Right lobe of liver (tissue), 6 donors: ENCODE results near the gene FUCA1. TPM values are rescaled to one million over a fixed set of nuclear protein-coding genes. Genes with fewer than 3 reads are reported as not detected.

ENCODE experiments used
- ATAC-seq, 4 donors: fragments of 200-7000 bp; cut with Tn5 transposase; one replicate each; pipeline ENCODE4 v1.9.1; 2020; ENCODE audit warnings: mild to moderate bottlenecking in 4 of 4, moderate library complexity in 4 of 4
- DNase-seq, 3 donors: peaks; one replicate each; pipeline ENCODE4 v3.0.0-alpha.2; 2020
- H3K27ac ChIP-seq, 3 donors: fragments of 200-600 bp; one replicate each; pipeline ENCODE4 v1.8.0; 2022
- H3K27me3 ChIP-seq, 2 donors: fragments of 200-600 bp; one replicate each; pipeline ENCODE4 v1.8.0; 2022
- H3K36me3 ChIP-seq, 4 donors: fragments of 200-600 bp; sonication (generic) in 1 of 4; one replicate each; pipeline versions ENCODE4 v1.5.1 to v1.8.0; 2017 to 2022; ENCODE audit warnings: control low read depth in 1 of 4
- H3K4me1 ChIP-seq, 4 donors: fragments of 200-600 bp; sonication (generic) in 1 of 4; one replicate each; pipeline versions ENCODE4 v1.5.1 to v1.8.0; 2017 to 2022; ENCODE audit warnings: control low read depth in 1 of 4
- H3K4me3 ChIP-seq, 3 donors: fragments of 200-600 bp; one replicate each; pipeline ENCODE4 v1.8.0; 2022
- H3K9me3 ChIP-seq, 4 donors: fragments of 200-600 bp; sonication (generic) in 1 of 4; one replicate each; pipeline versions ENCODE4 v1.5.1 to v1.8.0; 2017 to 2022; ENCODE audit warnings: control low read depth in 1 of 4
- POLR2A ChIP-seq: fragments of 450-650 bp; IDR thresholded peaks from one replicate; pipeline ENCODE4 v1.6.1; 2017; ENCODE audit warnings: antibody characterized with exemption, mild to moderate bottlenecking
- WGBS: methylation state at CpG from one replicate; pipeline ENCODE4 v1.1.6; 2018; ENCODE audit warnings: low coverage, low lambda C conversion rate; ENCODE audit not compliant: insufficient coverage; ENCODE audit errors: missing lambda C conversion rate; 5-methylcytosine and 5-hydroxymethylcytosine counted together
- intact Hi-C, 2 donors: fragments of 100-400 bp; cut with DNase I; formaldehyde crosslinking; loops; one replicate each; pipeline versions ENCODE4 v1.11.2 to v1.14.1; 2022
- total RNA-seq, 6 experiments: library from RNA; depleted of rRNA in 2 of 6; stranded (reverse); fragments of >200 nt in 2 of 6; fragmentation: NEBNext Ultra II Directional in 3 of 6; extraction: Animal tissue kit (Norgen Biotek cat#: 25700) in 3 of 6; gene quantifications; one replicate each; pipeline versions ENCODE4 v1.1.0 to v1.2.4, GENCODE V29; 2016 to 2023
- TF ChIP-seq, protein P1 (sequence below), 4 donors: fragments of 200-600 bp in 3 of 4; fragments of 450-650 bp in 1 of 4; IDR thresholded peaks; one replicate each; pipeline versions ENCODE4 v1.5.1 to v1.8.0; 2016 to 2022; ENCODE audit warnings: antibody characterized with exemption in 4 of 4, mild to moderate bottlenecking in 2 of 4
- donor health status: DM: no; HTN: yes; CAD: no.
- donor health status: DM: no; HTN: no; CAD: no.
- donor health status: DM: no; HTN: no; CAD: no.
- donor health status: DM: no; HTN: yes; CAD: no.
- donor health status: DM: no; HTN: yes; CAD: no.

FUCA1 gene
- total RNA-seq, 6 experiments from 2014 or later, result 37.1 to 54.7 (median 45.1) TPM

DNA sequence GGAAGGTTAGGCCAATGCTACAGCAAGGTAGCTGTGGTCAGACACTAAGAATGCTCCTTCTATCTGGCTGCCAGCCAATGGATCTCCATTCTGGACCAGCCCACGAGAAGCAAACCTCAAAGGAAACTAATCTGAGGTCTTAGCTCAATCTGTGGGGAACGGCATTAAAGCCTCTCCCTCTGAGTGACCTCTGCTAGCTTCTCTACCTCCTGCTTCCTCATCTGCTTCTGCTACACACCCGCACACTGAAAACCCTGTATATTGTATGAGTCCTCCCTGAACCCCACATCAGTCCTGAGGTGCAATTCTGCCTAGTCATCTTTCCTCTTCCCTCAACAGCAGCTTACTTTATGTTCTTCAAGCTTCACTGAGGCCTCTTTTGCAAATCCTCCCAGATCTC, 60.6 kb downstream of the FUCA1 start:
- H3K4me1 ChIP-seq, result peaks cover 0 to 38% (median 13%) of the 10 kb centered on the region in 4 donors
- H3K36me3 ChIP-seq, result peaks cover 0 to 40% (median 8%) of the 10 kb centered on the region in 4 donors
- H3K9me3 ChIP-seq, result no peaks in the 10 kb centered on the region
- ATAC-seq (no peak), DNase-seq (no peak)
- peak overlapping the region in 1 of 3 donors; percentile 5 for H3K27ac ChIP-seq
- H3K27me3 ChIP-seq, result no peaks in the 10 kb centered on the region
- intact Hi-C loops, result loop anchor here in 1 of 2 donors (10.0 kb wide), 1 partner anchor 57 kb away; the partner anchor contains the start of gene FUCA1
- TF ChIP-seq, protein P1, sequence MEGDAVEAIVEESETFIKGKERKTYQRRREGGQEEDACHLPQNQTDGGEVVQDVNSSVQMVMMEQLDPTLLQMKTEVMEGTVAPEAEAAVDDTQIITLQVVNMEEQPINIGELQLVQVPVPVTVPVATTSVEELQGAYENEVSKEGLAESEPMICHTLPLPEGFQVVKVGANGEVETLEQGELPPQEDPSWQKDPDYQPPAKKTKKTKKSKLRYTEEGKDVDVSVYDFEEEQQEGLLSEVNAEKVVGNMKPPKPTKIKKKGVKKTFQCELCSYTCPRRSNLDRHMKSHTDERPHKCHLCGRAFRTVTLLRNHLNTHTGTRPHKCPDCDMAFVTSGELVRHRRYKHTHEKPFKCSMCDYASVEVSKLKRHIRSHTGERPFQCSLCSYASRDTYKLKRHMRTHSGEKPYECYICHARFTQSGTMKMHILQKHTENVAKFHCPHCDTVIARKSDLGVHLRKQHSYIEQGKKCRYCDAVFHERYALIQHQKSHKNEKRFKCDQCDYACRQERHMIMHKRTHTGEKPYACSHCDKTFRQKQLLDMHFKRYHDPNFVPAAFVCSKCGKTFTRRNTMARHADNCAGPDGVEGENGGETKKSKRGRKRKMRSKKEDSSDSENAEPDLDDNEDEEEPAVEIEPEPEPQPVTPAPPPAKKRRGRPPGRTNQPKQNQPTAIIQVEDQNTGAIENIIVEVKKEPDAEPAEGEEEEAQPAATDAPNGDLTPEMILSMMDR (IDR thresholded peaks at IDR 0.05), result no peak
- TF ChIP-seq POLR2A, result no peak
- no peak overlapping the region for H3K4me3 ChIP-seq
- WGBS, result 70% methylated on average over 3 of the region's 3 CpGs

DNA sequence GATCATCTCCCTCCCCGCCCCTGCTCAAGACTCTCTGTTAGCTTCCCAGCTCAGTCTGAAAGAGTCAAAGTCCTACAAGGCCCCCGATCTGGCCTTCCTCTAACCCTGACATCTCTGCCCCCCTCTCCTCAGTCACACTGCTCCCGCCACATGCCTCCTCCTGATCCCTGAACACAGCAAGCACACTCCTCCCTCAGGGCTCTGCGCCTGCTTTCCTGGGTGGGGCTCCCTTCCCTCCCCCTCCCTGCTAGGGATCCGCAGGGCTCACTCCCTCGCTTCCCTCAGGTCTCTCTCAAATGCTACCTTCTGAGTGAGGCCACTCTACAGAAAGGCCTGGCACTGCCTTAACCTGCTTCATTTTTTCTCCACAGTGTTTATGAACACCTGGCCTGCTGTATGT, 61.8 kb downstream of the FUCA1 start:
- Histone ChIP-seq H3K36me3 (peaks cover 0 to 33% (median 8%) of the 10 kb centered on the region in 4 donors), H3K4me3 (no peak overlapping the region), H3K9me3 (no peaks in the 10 kb centered on the region), H3K27me3 (no peaks in the 10 kb centered on the region), H3K27ac (no peak overlapping the region), H3K4me1 (peaks cover 0 to 50% (median 16%) of the 10 kb centered on the region in 4 donors)
- 72% methylated on average over 6 of the region's 6 CpGs for WGBS
- DNase-seq, result no peak
- no peak for TF ChIP-seq POLR2A
- TF ChIP-seq, protein P1 (IDR thresholded peaks at IDR 0.05), result no peak
- ATAC-seq, result no peak
- intact Hi-C loops, result loop anchor here in 1 of 2 donors (10.0 kb wide), 1 partner anchor 59 kb away; the partner anchor contains the start of gene FUCA1

DNA sequence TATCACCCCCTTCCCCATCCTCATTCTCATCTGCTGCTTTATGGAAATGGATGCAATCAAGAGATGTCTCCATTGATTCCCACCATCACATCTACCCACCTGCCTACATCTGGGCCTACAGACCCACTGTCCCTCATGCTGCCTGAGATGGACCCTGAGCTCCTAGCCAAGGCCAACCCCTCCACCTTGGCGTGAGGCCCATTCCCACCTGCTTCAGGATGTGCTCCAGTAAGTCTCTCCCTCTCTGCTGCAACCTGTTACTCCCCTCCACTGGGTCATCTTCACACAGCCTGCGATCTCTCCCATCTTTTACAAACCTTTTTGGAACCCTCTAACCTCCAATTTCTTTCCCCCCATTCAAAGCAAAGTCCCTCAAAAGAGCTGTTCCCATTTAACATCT, 63.1 kb downstream of the FUCA1 start:
- WGBS, result 100% methylated on average over 2 of the region's 2 CpGs
- ATAC-seq, result no peak
- TF ChIP-seq, protein P1 (IDR thresholded peaks at IDR 0.05), result no peak
- no peak for TF ChIP-seq POLR2A
- Histone ChIP-seq H3K36me3 (peaks cover 0 to 33% (median 8%) of the 10 kb centered on the region in 4 donors), H3K4me3 (no peak overlapping the region), H3K27me3 (no peaks in the 10 kb centered on the region), H3K4me1 (peaks cover 0 to 46% (median 13%) of the 10 kb centered on the region in 4 donors), H3K27ac (no peak overlapping the region), H3K9me3 (no peaks in the 10 kb centered on the region)
- intact Hi-C loops, result loop anchor here in 1 of 2 donors (10.0 kb wide), 1 partner anchor 60 kb away; the partner anchor contains the start of gene FUCA1
- DNase-seq, result no peak

DNA sequence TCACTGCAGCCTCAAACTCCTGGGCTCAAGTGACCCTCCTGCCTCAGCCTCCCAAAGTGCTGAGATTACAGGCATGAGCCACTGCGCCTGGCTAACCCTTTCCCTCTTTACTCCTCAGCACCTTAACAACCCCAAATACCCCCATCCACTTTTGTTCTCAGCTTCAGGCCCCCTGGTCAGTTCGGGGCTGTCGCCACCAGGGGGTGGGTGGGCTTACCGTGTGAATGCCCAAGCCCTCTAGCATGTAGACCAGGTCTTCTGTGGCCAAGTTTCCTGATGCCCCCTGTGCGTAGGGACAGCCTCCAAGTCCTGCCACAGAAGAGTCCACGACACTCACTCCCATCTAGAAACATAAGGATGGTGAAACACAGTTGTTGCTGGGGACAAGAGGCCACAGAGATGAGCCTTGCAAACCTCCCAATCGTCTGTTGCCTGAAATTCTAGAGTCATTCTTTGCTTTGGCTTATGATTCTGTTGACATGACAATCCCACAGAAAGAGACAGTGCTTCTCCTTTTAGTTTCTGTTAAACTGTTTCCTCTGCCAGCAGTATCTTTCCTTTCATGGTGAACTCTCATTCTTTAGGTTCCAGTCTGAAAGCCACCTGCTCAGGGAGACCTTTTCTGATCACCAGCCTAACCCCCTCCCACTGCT, 63.8 kb downstream of the FUCA1 start:
- intact Hi-C loops, result loop anchor here in 1 of 2 donors (10.0 kb wide), 1 partner anchor 60 kb away; the partner anchor contains the start of gene FUCA1
- Histone ChIP-seq H3K9me3 (no peaks in the 10 kb centered on the region), H3K4me1 (peaks cover 0 to 44% (median 11%) of the 10 kb centered on the region in 4 donors), H3K27ac (peak overlapping the region in 1 of 3 donors; percentile 38), H3K4me3 (no peak overlapping the region), H3K36me3 (peaks cover 0 to 33% (median 8%) of the 10 kb centered on the region in 4 donors), H3K27me3 (no peaks in the 10 kb centered on the region)
- no peak for TF ChIP-seq POLR2A
- TF ChIP-seq, protein P1 (IDR thresholded peaks at IDR 0.05), result no peak
- DNase-seq (no peak), ATAC-seq (no peak)
- 79% methylated on average over 5 of the region's 7 CpGs for WGBS
